Sigmoid colon (tissue), 7 donors: ENCODE results near the gene ZNF691. TPM values are rescaled to one million over a fixed set of nuclear protein-coding genes. Genes with fewer than 3 reads are reported as not detected.
"Not testable (repeated sequence)": the region's sequence is repeated elsewhere in the genome, so short reads cannot be mapped to it uniquely, and the experiment has no call there.

ENCODE experiments used
- DNase-seq: peaks from one replicate; pipeline ENCODE4 v3.0.0-alpha.2; 2019
- H3K27ac ChIP-seq, 4 donors: fragments of 200-600 bp; sonication (generic); one replicate each; pipeline ENCODE4 v1.5.1; 2016 to 2019; ENCODE audit warnings: mild to moderate bottlenecking in 1 of 4
- H3K27me3 ChIP-seq, 3 donors: fragments of 200-600 bp; sonication (generic); one replicate each; pipeline ENCODE4 v1.5.1; 2019; ENCODE audit warnings: mild to moderate bottlenecking in 1 of 3
- H3K36me3 ChIP-seq, 4 donors: fragments of 200-600 bp; sonication (generic); one replicate each; pipeline ENCODE4 v1.5.1; 2016 to 2019
- H3K4me1 ChIP-seq, 4 donors: fragments of 200-600 bp; sonication (generic); one replicate each; pipeline ENCODE4 v1.5.1; 2017 to 2019
- H3K4me3 ChIP-seq, 4 donors: fragments of 200-600 bp; sonication (generic); one replicate each; pipeline ENCODE4 v1.5.1; 2017 to 2019; ENCODE audit warnings: mild to moderate bottlenecking in 2 of 4, moderate library complexity in 1 of 4
- H3K9me3 ChIP-seq, 4 donors: fragments of 200-600 bp in 3 of 4; sonication (generic) in 3 of 4; one replicate each; pipeline versions ENCODE4 v1.5.1 to v1.6.1; 2013 to 2019
- CTCF ChIP-seq, 4 experiments: fragments of 450-650 bp in 3 of 4; fragments of 200-600 bp in 1 of 4; IDR thresholded peaks; one replicate each; pipeline ENCODE4 v1.5.1; 2016 to 2019; ENCODE audit warnings: antibody characterized with exemption in 4 of 4, mild to moderate bottlenecking in 3 of 4, moderate library complexity in 2 of 4
- EP300 ChIP-seq, 4 donors: sonication (generic); formaldehyde crosslinking; IDR thresholded peaks; one replicate each; pipeline ENCODE4 v1.6.1; 2017; ENCODE audit warnings: antibody characterized with exemption in 4 of 4
- POLR2A ChIP-seq, 2 donors: fragments of 450-650 bp; IDR thresholded peaks; one replicate each; pipeline ENCODE4 v1.6.1; 2016; ENCODE audit warnings: antibody characterized with exemption in 2 of 2, mild to moderate bottlenecking in 2 of 2, moderate library complexity in 2 of 2
- POLR2AphosphoS5 ChIP-seq, 4 donors: sonication (generic); formaldehyde crosslinking; IDR thresholded peaks; one replicate each; pipeline ENCODE4 v1.6.1; 2017; ENCODE audit warnings: antibody characterized with exemption in 4 of 4
- WGBS, 2 donors: extraction: QIAGEN DNeasy Blood & Tissue Kit; methylation state at CpG; one replicate each; pipeline ENCODE4 v1.1.7; 2013; 5-methylcytosine and 5-hydroxymethylcytosine counted together
- intact Hi-C: fragments of 100-400 bp; cut with DNase I; formaldehyde crosslinking; loops from one replicate; pipeline ENCODE4 v1.15.1; 2023
- polyA plus RNA-seq, 3 donors: library from polyadenylated mRNA; stranded (reverse); fragments of 200-250 nt; gene quantifications; one replicate each; pipeline ENCODE4 v1.2.3, GENCODE V29; 2013
- total RNA-seq, 4 donors: library from RNA; depleted of rRNA; stranded (reverse); fragments of >200 nt; gene quantifications; one replicate each; pipeline ENCODE4 v1.1.0, GENCODE V29; 2016
- donor health status: healthy with polysubstance abuse.
- donor health status: Bipolar disorder and iron deficiency.
- donor health status: healthy.

ZNF691 gene
- total and polyA plus RNA-seq, 7 donors = 2.4 to 20.7 (median 8.3) TPM

- 93 to 98% methylated on average over 15 of the region's 15 CpGs for WGBS, 2 donors
Measured at GRCh38 chr1:42851420-42851819, 5.0 kb downstream of the ZNF691 start.

GRCh38 chr1:42851960-42852607 is 5.7 kb downstream of the ZNF691 start:
- TF ChIP-seq EP300 (IDR thresholded peaks at IDR 0.05) (no peak), POLR2A (IDR thresholded peaks at IDR 0.05) (no peak), POLR2AphosphoS5 (IDR thresholded peaks at IDR 0.05) (no peak), CTCF (IDR thresholded peaks at IDR 0.05) (no peak)
- intact Hi-C loops = no loop called here
- WGBS, 2 donors = 89 to 95% methylated on average over 2 of the region's 2 CpGs
- no peak overlapping the region for H3K27ac ChIP-seq
- DNase-seq = no peak
- no peaks in the 10 kb centered on the region for H3K27me3 ChIP-seq
- no peaks in the 10 kb centered on the region for H3K9me3 ChIP-seq
- H3K4me1 ChIP-seq = peaks cover 0 to 13% (median 2%) of the 10 kb centered on the region in 4 donors
- H3K36me3 ChIP-seq = peaks cover 12 to 30% (median 13%) of the 10 kb centered on the region in 4 donors
- H3K4me3 ChIP-seq = no peak overlapping the region

More at GRCh38 chr1:42851420-42851819, 5.0 kb downstream of the ZNF691 start:
- H3K36me3 ChIP-seq = peaks cover 12 to 30% (median 13%) of the 10 kb centered on the region in 4 donors
- no peak for DNase-seq
- no peak overlapping the region for H3K4me3 ChIP-seq
- H3K4me1 ChIP-seq = peaks cover 0 to 15% (median 4%) of the 10 kb centered on the region in 4 donors
- intact Hi-C loops = no loop called here
- no peak for TF ChIP-seq POLR2A (IDR thresholded peaks at IDR 0.05)
- no peak for TF ChIP-seq POLR2AphosphoS5 (IDR thresholded peaks at IDR 0.05)
- no peak for TF ChIP-seq EP300 (IDR thresholded peaks at IDR 0.05)
- no peak for TF ChIP-seq CTCF (IDR thresholded peaks at IDR 0.05)
- no peak overlapping the region for H3K27ac ChIP-seq
- no peaks in the 10 kb centered on the region for H3K9me3 ChIP-seq
- no peaks in the 10 kb centered on the region for H3K27me3 ChIP-seq

GRCh38 chr1:42852608-42852980 is 6.2 kb downstream of the ZNF691 start:
- no peaks in the 10 kb centered on the region for H3K27me3 ChIP-seq
- TF ChIP-seq POLR2A (IDR thresholded peaks at IDR 0.05) (no peak), EP300 (IDR thresholded peaks at IDR 0.05) (no peak), POLR2AphosphoS5 (IDR thresholded peaks at IDR 0.05) (no peak), CTCF (IDR thresholded peaks at IDR 0.05) (no peak)
- no peak for DNase-seq
- peaks cover 12 to 30% (median 13%) of the 10 kb centered on the region in 4 donors for H3K36me3 ChIP-seq
- H3K27ac ChIP-seq = no peak overlapping the region
- H3K4me3 ChIP-seq = no peak overlapping the region
- 47 to 49% methylated on average over 2 of the region's 2 CpGs for WGBS, 2 donors
- peaks cover 0 to 8% (median 0%) of the 10 kb centered on the region in 4 donors for H3K4me1 ChIP-seq
- H3K9me3 ChIP-seq = no peaks in the 10 kb centered on the region
- intact Hi-C loops = no loop called here

GRCh38 chr1:42853116-42853884 is 6.9 kb downstream of the ZNF691 start:
- intact Hi-C loops = no loop called here
- no peak for TF ChIP-seq POLR2AphosphoS5 (IDR thresholded peaks at IDR 0.05)
- TF ChIP-seq EP300 (IDR thresholded peaks at IDR 0.05) = no peak
- no peak for TF ChIP-seq CTCF (IDR thresholded peaks at IDR 0.05)
- no peak for TF ChIP-seq POLR2A (IDR thresholded peaks at IDR 0.05)
- Histone ChIP-seq H3K4me3 (no peak overlapping the region), H3K27ac (no peak overlapping the region), H3K9me3 (no peaks in the 10 kb centered on the region), H3K27me3 (no peaks in the 10 kb centered on the region), H3K36me3 (peaks cover 12 to 30% (median 13%) of the 10 kb centered on the region in 4 donors), H3K4me1 (peaks cover 0 to 1% (median 0%) of the 10 kb centered on the region in 4 donors)
- DNase-seq = no peak
- WGBS, 2 donors = 82 to 87% methylated on average over 6 of the region's 6 CpGs

- H3K36me3 ChIP-seq, H3K27me3 ChIP-seq, H3K27ac ChIP-seq, DNase-seq, H3K4me3 ChIP-seq, intact Hi-C loops, H3K4me1 ChIP-seq, H3K9me3 ChIP-seq: not testable (repeated sequence)
- WGBS, 2 donors = 86 to 90% methylated on average over 3 of the region's 3 CpGs
Measured at GRCh38 chr1:42856554-42856953, 10.1 kb downstream of the ZNF691 start.

GRCh38 chr1:42859366-42859765 is 13.0 kb downstream of the ZNF691 start:
- H3K36me3 ChIP-seq, H3K9me3 ChIP-seq, H3K4me3 ChIP-seq, DNase-seq, intact Hi-C loops, H3K4me1 ChIP-seq, H3K27ac ChIP-seq: not testable (repeated sequence)
- peaks cover 0 to 18% (median 0%) of the 10 kb centered on the region in 3 donors for H3K27me3 ChIP-seq
- 85 to 86% methylated on average over 5 of the region's 5 CpGs for WGBS, 2 donors
